ENCODE results near the gene RPN2.

- no peak for TF ChIP-seq CTCF (IDR thresholded peaks at IDR 0.05)
- TF ChIP-seq POLR2A (IDR thresholded peaks at IDR 0.05): no peak
Observed at GRCh38 chr20:37249304-37249703, 70.2 kb downstream of the RPN2 start.

Measured in Peyer's patch (tissue), 4 donors.